Measurements from ENCODE around the gene RPAP3. TPM values are rescaled to one million over a fixed set of nuclear protein-coding genes. Genes with fewer than 3 reads are reported as not detected.

The RPAP3 gene
- total RNA-seq, 1 experiment from 2014 or later: 67.7 TPM

- no peaks in the 10 kb centered on the region for H3K36me3 ChIP-seq (ENCODE audit: control insufficient read depth, insufficient read depth, low read length)
- H3K9me3 Mint-ChIP-seq (ENCODE audit: unreplicated experiment): no peaks in the 10 kb centered on the region
- intact Hi-C loops (cut with micrococcal nuclease; ENCODE audit: unreplicated experiment): no loop called here
- POLR2A ChIA-PET: no interaction called here
- no peaks in the 10 kb centered on the region for H3K9me3 ChIP-seq
- no peak overlapping the region for H3K4me3 ChIP-seq (ENCODE audit: low read depth, low read length)
- no peaks in the 10 kb centered on the region for H3K27me3 Mint-ChIP-seq (ENCODE audit: insufficient read depth, unreplicated experiment)
- DNase-seq: no peak
- no peak overlapping the region for H3K4me3 Mint-ChIP-seq (ENCODE audit: unreplicated experiment)
- H3K36me3 Mint-ChIP-seq (ENCODE audit: insufficient read depth, unreplicated experiment): peaks cover 5% of the 10 kb centered on the region
- no peaks in the 10 kb centered on the region for H3K4me1 Mint-ChIP-seq (ENCODE audit: low read depth, unreplicated experiment)
- no TSS peak for BruUV-seq (replicated peaks)
- CTCF ChIA-PET: interaction anchor here (1.5 to 2.8 kb wide), 3 partner anchors 11 to 106 kb away, joined by 3 to 14 read pairs (median 4); no protein-coding TSS in a partner anchor
- no peaks in the 10 kb centered on the region for H3K4me1 ChIP-seq
- no peak overlapping the region for H3K27ac Mint-ChIP-seq (ENCODE audit: unreplicated experiment)
- H3K27me3 ChIP-seq (replicated peaks; ENCODE audit: control insufficient read depth, insufficient read depth, low read length): no peaks in the 10 kb centered on the region
- TF ChIP-seq, protein P1, sequence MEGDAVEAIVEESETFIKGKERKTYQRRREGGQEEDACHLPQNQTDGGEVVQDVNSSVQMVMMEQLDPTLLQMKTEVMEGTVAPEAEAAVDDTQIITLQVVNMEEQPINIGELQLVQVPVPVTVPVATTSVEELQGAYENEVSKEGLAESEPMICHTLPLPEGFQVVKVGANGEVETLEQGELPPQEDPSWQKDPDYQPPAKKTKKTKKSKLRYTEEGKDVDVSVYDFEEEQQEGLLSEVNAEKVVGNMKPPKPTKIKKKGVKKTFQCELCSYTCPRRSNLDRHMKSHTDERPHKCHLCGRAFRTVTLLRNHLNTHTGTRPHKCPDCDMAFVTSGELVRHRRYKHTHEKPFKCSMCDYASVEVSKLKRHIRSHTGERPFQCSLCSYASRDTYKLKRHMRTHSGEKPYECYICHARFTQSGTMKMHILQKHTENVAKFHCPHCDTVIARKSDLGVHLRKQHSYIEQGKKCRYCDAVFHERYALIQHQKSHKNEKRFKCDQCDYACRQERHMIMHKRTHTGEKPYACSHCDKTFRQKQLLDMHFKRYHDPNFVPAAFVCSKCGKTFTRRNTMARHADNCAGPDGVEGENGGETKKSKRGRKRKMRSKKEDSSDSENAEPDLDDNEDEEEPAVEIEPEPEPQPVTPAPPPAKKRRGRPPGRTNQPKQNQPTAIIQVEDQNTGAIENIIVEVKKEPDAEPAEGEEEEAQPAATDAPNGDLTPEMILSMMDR (IDR thresholded peaks at IDR 0.05; ENCODE audit: insufficient read depth in 1 of 2, low read depth in 1 of 2, low read length in 1 of 2, severe bottlenecking in 1 of 2, unreplicated experiment in 1 of 2): no peak
Observed at GRCh38 chr12:47732504-47732903, 26.7 kb upstream of the RPAP3 start.

GRCh38 chr12:47731723-47732122 lies 25.9 kb upstream of the RPAP3 start:
- BruUV-seq (replicated peaks): no TSS peak

GRCh38 chr12:47730341-47730744 lies 24.5 kb upstream of the RPAP3 start:
- H3K4me3 ChIP-seq (ENCODE audit: low read depth, low read length): no peak overlapping the region
- peaks cover 5% of the 10 kb centered on the region for H3K36me3 Mint-ChIP-seq (ENCODE audit: insufficient read depth, unreplicated experiment)
- BruUV-seq (replicated peaks): no TSS peak
- intact Hi-C loops (cut with micrococcal nuclease; ENCODE audit: unreplicated experiment): no loop called here
- ChIA-PET POLR2A (interaction anchor here (0.6 kb wide), 1 partner anchor 14 kb away, joined by 3 read pairs; no protein-coding TSS in a partner anchor), CTCF (no interaction called here)
- H3K27me3 ChIP-seq (replicated peaks; ENCODE audit: control insufficient read depth, insufficient read depth, low read length): no peaks in the 10 kb centered on the region
- H3K36me3 ChIP-seq (ENCODE audit: control insufficient read depth, insufficient read depth, low read length): no peaks in the 10 kb centered on the region
- no peak overlapping the region for H3K4me3 Mint-ChIP-seq (ENCODE audit: unreplicated experiment)
- H3K4me1 ChIP-seq: no peaks in the 10 kb centered on the region
- no peak for DNase-seq
- TF ChIP-seq, protein P1 (IDR thresholded peaks at IDR 0.05; ENCODE audit: insufficient read depth in 1 of 2, low read depth in 1 of 2, low read length in 1 of 2, severe bottlenecking in 1 of 2, unreplicated experiment in 1 of 2): no peak
- no peaks in the 10 kb centered on the region for H3K27me3 Mint-ChIP-seq (ENCODE audit: insufficient read depth, unreplicated experiment)
- no peak overlapping the region for H3K27ac Mint-ChIP-seq (ENCODE audit: unreplicated experiment)
- H3K9me3 ChIP-seq: no peaks in the 10 kb centered on the region
- H3K4me1 Mint-ChIP-seq (ENCODE audit: low read depth, unreplicated experiment): no peaks in the 10 kb centered on the region
- no peaks in the 10 kb centered on the region for H3K9me3 Mint-ChIP-seq (ENCODE audit: unreplicated experiment)

More at GRCh38 chr12:47731723-47732122, 25.9 kb upstream of the RPAP3 start:
- TF ChIP-seq, protein P1 (IDR thresholded peaks at IDR 0.05; ENCODE audit: insufficient read depth in 1 of 2, low read depth in 1 of 2, low read length in 1 of 2, severe bottlenecking in 1 of 2, unreplicated experiment in 1 of 2): no peak
- Mint-ChIP-seq H3K27me3 (ENCODE audit: insufficient read depth, unreplicated experiment) (no peaks in the 10 kb centered on the region), H3K27ac (ENCODE audit: unreplicated experiment) (no peak overlapping the region), H3K9me3 (ENCODE audit: unreplicated experiment) (no peaks in the 10 kb centered on the region), H3K4me3 (ENCODE audit: unreplicated experiment) (no peak overlapping the region), H3K36me3 (ENCODE audit: insufficient read depth, unreplicated experiment) (peaks cover 5% of the 10 kb centered on the region), H3K4me1 (ENCODE audit: low read depth, unreplicated experiment) (no peaks in the 10 kb centered on the region)
- Histone ChIP-seq H3K27me3 (replicated peaks; ENCODE audit: control insufficient read depth, insufficient read depth, low read length) (no peaks in the 10 kb centered on the region), H3K36me3 (ENCODE audit: control insufficient read depth, insufficient read depth, low read length) (no peaks in the 10 kb centered on the region), H3K4me3 (ENCODE audit: low read depth, low read length) (no peak overlapping the region), H3K4me1 (no peaks in the 10 kb centered on the region), H3K9me3 (no peaks in the 10 kb centered on the region)
- no peak for DNase-seq
- ChIA-PET POLR2A (no interaction called here), CTCF (interaction anchor here (0.9 to 2.8 kb wide), 3 partner anchors 10 to 107 kb away, joined by 3 to 14 read pairs (median 3); no protein-coding TSS in a partner anchor)
- intact Hi-C loops (cut with micrococcal nuclease; ENCODE audit: unreplicated experiment): no loop called here
